B cell (primary cell): ENCODE data around the gene CDC73. TPM values are rescaled to one million over a fixed set of nuclear protein-coding genes. Genes with fewer than 3 reads are reported as not detected.

ENCODE experiments used
- ATAC-seq: fragments of 200-7000 bp; cut with Tn5 transposase; one replicate; pipeline ENCODE4 v1.10.0; 2021; ENCODE audit warnings: low read depth, mild to moderate bottlenecking, moderate number of reproducible peaks, moderate library complexity
- CTCF ChIA-PET: fragments of 350-600 bp; sonication (Branson Sonifier 250); formaldehyde crosslinking; loops from one replicate; lab custom pipeline; 2021; ENCODE audit warnings: antibody characterized with exemption, inconsistent platforms; lab: Charles Lee
- POLR2A ChIA-PET: fragments of 350-600 bp; sonication (Branson Sonifier 250); formaldehyde crosslinking; loops from one replicate; lab custom pipeline; 2021; ENCODE audit warnings: antibody characterized with exemption; lab: Charles Lee
- DNase-seq: peaks from one replicate; pipeline ENCODE4 v3.0.0; 2013
- H2AFZ ChIP-seq: 2 replicates; pipeline ENCODE4 v1.6.1; 2012; ENCODE audit warnings: mild to moderate bottlenecking, low read depth, low read length; ENCODE audit not compliant: insufficient read depth, poor library complexity, severe bottlenecking
- H3K27ac ChIP-seq, 2 donors: 1 replicate in 1 of 2; 2 replicates in 1 of 2; pipeline ENCODE4 v1.5.1; 2012 to 2013; ENCODE audit warnings: low read length in 2 of 2, mild to moderate bottlenecking in 2 of 2, moderate library complexity in 1 of 2
- H3K27me3 ChIP-seq, 4 experiments: fragments of 200-600 bp in 1 of 4; sonication (generic) in 1 of 4; replicated peaks in 1 of 4; 1 replicate in 2 of 4; 2 replicates in 2 of 4; pipeline versions ENCODE4 v1.6.1 to v1.7.0; 2013 to 2016; ENCODE audit warnings: low read length in 3 of 4, mild to moderate bottlenecking in 2 of 4, mixed read lengths in 1 of 4, moderate library complexity in 1 of 4; ENCODE audit not compliant: insufficient read depth in 4 of 4, control insufficient read depth in 3 of 4; ENCODE audit errors: control extremely low read depth in 1 of 4
- H3K36me3 ChIP-seq, 2 experiments: replicated peaks in 1 of 2; 1 replicate in 1 of 2; 2 replicates in 1 of 2; pipeline versions ENCODE4 v1.6.1 to v1.7.1; 2013; ENCODE audit warnings: low read length in 1 of 2; ENCODE audit not compliant: insufficient read depth in 2 of 2, control insufficient read depth in 1 of 2; ENCODE audit errors: control extremely low read depth in 1 of 2, extremely low read depth in 1 of 2
- H3K4me1 ChIP-seq, 2 donors: fragments of 200-600 bp in 1 of 2; sonication (generic) in 1 of 2; 1 replicate in 1 of 2; 2 replicates in 1 of 2; pipeline versions ENCODE4 v1.5.1 to v1.6.1; 2013 to 2017; ENCODE audit warnings: low read length in 2 of 2; ENCODE audit not compliant: control insufficient read depth in 2 of 2, insufficient read depth in 2 of 2
- H3K4me2 ChIP-seq: replicated peaks from 2 replicates; pipeline ENCODE3; 2012; ENCODE audit warnings: mild to moderate bottlenecking, low read depth, low read length; ENCODE audit not compliant: poor library complexity, severe bottlenecking
- H3K4me3 ChIP-seq, 5 experiments: fragments of 200-600 bp in 1 of 5; sonication (generic) in 1 of 5; 1 replicate in 3 of 5; 2 replicates in 2 of 5; pipeline versions ENCODE4 v1.5.1 to v1.7.0; 2011 to 2016; ENCODE audit warnings: low read length in 4 of 5, mild to moderate bottlenecking in 4 of 5, low read depth in 2 of 5, control low read depth in 1 of 5, moderate library complexity in 1 of 5; ENCODE audit not compliant: insufficient read depth in 1 of 5; ENCODE audit errors: control extremely low read depth in 1 of 5, extremely low read depth in 1 of 5
- H3K79me2 ChIP-seq: fragments of 200-600 bp; sonication (generic); one replicate; pipeline ENCODE4 v1.6.0; 2016; ENCODE audit warnings: low read length; ENCODE audit not compliant: control insufficient read depth, insufficient read depth
- H3K9ac ChIP-seq: fragments of 200-600 bp; sonication (generic); 2 replicates; pipeline ENCODE4 v1.6.1; 2017; ENCODE audit warnings: mild to moderate bottlenecking, low read length, moderate library complexity
- H3K9me3 ChIP-seq, 3 donors: one replicate each; pipeline versions ENCODE4 v1.6.1 to v1.7.1; 2013; ENCODE audit warnings: low read length in 2 of 3; ENCODE audit not compliant: control insufficient read depth in 2 of 3, insufficient read depth in 1 of 3; ENCODE audit errors: control extremely low read depth in 1 of 3
- H4K20me1 ChIP-seq: 2 replicates; pipeline ENCODE4 v1.6.0; 2012; ENCODE audit warnings: mild to moderate bottlenecking, low read length; ENCODE audit not compliant: insufficient read depth, control insufficient read depth, poor library complexity, severe bottlenecking
- H3K27ac Mint-ChIP-seq: one replicate; pipeline ENCODE4 v1.8.0; 2021; ENCODE audit warnings: mixed read lengths
- H3K27me3 Mint-ChIP-seq: one replicate; pipeline ENCODE4 v1.8.0; 2021; ENCODE audit warnings: mixed read lengths
- H3K4me1 Mint-ChIP-seq: one replicate; pipeline ENCODE4 v1.8.0; 2021; ENCODE audit warnings: mixed read lengths
- H3K4me3 Mint-ChIP-seq: one replicate; pipeline ENCODE4 v1.8.0; 2021; ENCODE audit warnings: mixed read lengths
- H3K9me3 Mint-ChIP-seq: one replicate; pipeline ENCODE4 v1.8.0; 2022; ENCODE audit warnings: mixed read lengths; ENCODE audit not compliant: insufficient read depth
- EZH2 ChIP-seq: IDR thresholded peaks from 2 replicates; pipeline ENCODE4 v1.6.1; 2012; ENCODE audit warnings: borderline replicate concordance, low read depth, mild to moderate bottlenecking, moderate library complexity, low read length; ENCODE audit not compliant: insufficient read depth, poor library complexity, severe bottlenecking
- WGBS: methylation state at CpG from one replicate; pipeline ENCODE4 v1.1.5; 2013; ENCODE audit warnings: missing lambda C conversion rate; ENCODE audit not compliant: insufficient coverage; 5-methylcytosine and 5-hydroxymethylcytosine counted together
- intact Hi-C: fragments of 100-400 bp; cut with micrococcal nuclease; formaldehyde crosslinking; loops from one replicate; pipeline ENCODE4 v1.10.0; 2022
- polyA plus RNA-seq: library from polyadenylated mRNA; depleted of rRNA; stranded (reverse); fragments of >200 nt; gene quantifications from 2 replicates; pipeline ENCODE4 v1.2.3, GENCODE V29; 2012
- total RNA-seq, 2 donors: library from RNA; stranded (reverse); fragments of 120-200 nt in 1 of 2; gene quantifications; 1 replicate in 1 of 2; 2 replicates in 1 of 2; pipeline versions ENCODE4 v1.2.3 to v1.2.4, GENCODE V29; 2013 to 2022
- TF ChIP-seq, protein P1 (sequence below): fragments of 200-600 bp; IDR thresholded peaks from one replicate; pipeline ENCODE4 v1.8.0; 2022; ENCODE audit warnings: antibody characterized with exemption, mild to moderate bottlenecking

CDC73 gene
- total and polyA plus RNA-seq, 2 donors (not counting 1 experiment from before 2014, with no cell fraction given): 6.1 to 71.7 TPM

DNA sequence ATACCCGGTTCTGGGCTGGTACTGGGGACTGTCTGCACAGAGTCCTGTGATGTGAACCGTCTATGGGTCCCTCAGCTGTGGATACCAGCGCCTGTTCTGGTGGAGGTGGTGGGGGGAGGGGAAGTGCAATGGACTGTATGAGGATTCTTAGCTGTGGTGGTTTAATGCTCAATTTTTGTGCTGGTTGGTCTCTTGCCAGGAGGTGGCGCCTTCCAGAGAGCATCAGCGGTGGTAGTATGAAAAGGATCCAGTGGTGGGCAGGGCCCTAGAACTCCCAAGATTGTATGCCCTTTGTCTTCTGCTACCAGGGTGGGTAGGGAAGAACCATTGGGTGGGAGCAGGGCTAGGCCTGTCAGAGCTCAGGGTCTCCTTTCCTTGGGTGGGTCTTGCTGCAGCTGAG is 153.9 kb downstream of the CDC73 start:
- H3K9me3 Mint-ChIP-seq: peaks cover 11% of the 10 kb centered on the region
- peaks cover 9% of the 10 kb centered on the region for H3K27me3 Mint-ChIP-seq
- H3K4me3 ChIP-seq: no peak overlapping the region
- H3K27me3 ChIP-seq: no peaks in the 10 kb centered on the region
- WGBS: 96% methylated on average over 5 of the region's 5 CpGs
- H3K9me3 ChIP-seq: peaks cover 0 to 4% (median 0%) of the 10 kb centered on the region in 3 donors
- H3K4me1 ChIP-seq: no peaks in the 10 kb centered on the region
- ChIA-PET CTCF (no interaction called here), POLR2A (no interaction called here)
- intact Hi-C loops: no loop called here
- no peak for TF ChIP-seq EZH2
- TF ChIP-seq, protein P1, sequence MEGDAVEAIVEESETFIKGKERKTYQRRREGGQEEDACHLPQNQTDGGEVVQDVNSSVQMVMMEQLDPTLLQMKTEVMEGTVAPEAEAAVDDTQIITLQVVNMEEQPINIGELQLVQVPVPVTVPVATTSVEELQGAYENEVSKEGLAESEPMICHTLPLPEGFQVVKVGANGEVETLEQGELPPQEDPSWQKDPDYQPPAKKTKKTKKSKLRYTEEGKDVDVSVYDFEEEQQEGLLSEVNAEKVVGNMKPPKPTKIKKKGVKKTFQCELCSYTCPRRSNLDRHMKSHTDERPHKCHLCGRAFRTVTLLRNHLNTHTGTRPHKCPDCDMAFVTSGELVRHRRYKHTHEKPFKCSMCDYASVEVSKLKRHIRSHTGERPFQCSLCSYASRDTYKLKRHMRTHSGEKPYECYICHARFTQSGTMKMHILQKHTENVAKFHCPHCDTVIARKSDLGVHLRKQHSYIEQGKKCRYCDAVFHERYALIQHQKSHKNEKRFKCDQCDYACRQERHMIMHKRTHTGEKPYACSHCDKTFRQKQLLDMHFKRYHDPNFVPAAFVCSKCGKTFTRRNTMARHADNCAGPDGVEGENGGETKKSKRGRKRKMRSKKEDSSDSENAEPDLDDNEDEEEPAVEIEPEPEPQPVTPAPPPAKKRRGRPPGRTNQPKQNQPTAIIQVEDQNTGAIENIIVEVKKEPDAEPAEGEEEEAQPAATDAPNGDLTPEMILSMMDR: no peak
- DNase-seq (no peak), ATAC-seq (no peak)
- no peak overlapping the region for H3K27ac ChIP-seq
- no peak overlapping the region for H3K27ac Mint-ChIP-seq
- no peaks in the 10 kb centered on the region for H3K79me2 ChIP-seq
- no peak overlapping the region for H3K4me3 Mint-ChIP-seq
- no peaks in the 10 kb centered on the region for H3K36me3 ChIP-seq
- no peak overlapping the region for H3K9ac ChIP-seq
- no peaks in the 10 kb centered on the region for H4K20me1 ChIP-seq
- H3K4me2 ChIP-seq: no peak overlapping the region
- H3K4me1 Mint-ChIP-seq: peaks cover 13% of the 10 kb centered on the region
- H2AFZ ChIP-seq: no peak overlapping the region

DNA sequence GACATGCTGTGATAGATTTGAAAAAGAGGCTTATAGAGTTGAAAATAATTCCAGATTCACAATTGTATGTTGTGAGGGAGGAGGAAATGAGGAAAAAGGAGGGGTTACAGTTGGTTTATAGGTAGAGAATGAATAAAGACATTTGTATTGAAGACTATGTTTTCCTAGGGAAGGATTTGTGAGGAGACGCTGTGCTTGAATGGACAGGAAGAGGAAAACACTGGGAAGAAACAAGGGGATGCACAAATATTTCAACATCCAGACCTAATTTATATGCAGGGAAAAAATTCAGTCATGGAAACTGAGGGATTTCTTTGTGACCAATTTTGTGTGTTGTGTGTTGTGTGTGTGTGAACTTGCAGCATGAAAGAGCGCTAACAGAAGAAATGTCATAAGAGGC is 157.1 kb downstream of the CDC73 start:
- Histone ChIP-seq H3K9me3 (peaks cover 0 to 4% (median 0%) of the 10 kb centered on the region in 3 donors), H3K4me1 (no peaks in the 10 kb centered on the region), H3K4me3 (no peak overlapping the region), H3K4me2 (no peak overlapping the region), H4K20me1 (no peaks in the 10 kb centered on the region), H3K27me3 (no peaks in the 10 kb centered on the region), H3K79me2 (no peaks in the 10 kb centered on the region), H3K9ac (no peak overlapping the region), H2AFZ (no peak overlapping the region), H3K27ac (no peak overlapping the region), H3K36me3 (no peaks in the 10 kb centered on the region)
- no peak overlapping the region for H3K27ac Mint-ChIP-seq
- WGBS: no CpG with 5 or more reads among the region's 2 CpGs
- ATAC-seq (no peak), DNase-seq (no peak)
- POLR2A ChIA-PET: no interaction called here
- TF ChIP-seq, protein P1: no peak
- no peak for TF ChIP-seq EZH2
- H3K4me3 Mint-ChIP-seq: no peak overlapping the region
- no peaks in the 10 kb centered on the region for H3K4me1 Mint-ChIP-seq
- H3K27me3 Mint-ChIP-seq: no peaks in the 10 kb centered on the region
- CTCF ChIA-PET: no interaction called here
- H3K9me3 Mint-ChIP-seq: peaks cover 4% of the 10 kb centered on the region
- intact Hi-C loops: no loop called here
